ENCODE results near the gene UBE2G2. TPM values are rescaled to one million over a fixed set of nuclear protein-coding genes. Genes with fewer than 3 reads are reported as not detected.

The UBE2G2 gene
- total RNA-seq, 1 donor from 2014 or later = 111 TPM

GRCh38 chr21:44763451-44764318, 37.9 kb downstream of the UBE2G2 start:
- no peak for TF ChIP-seq CTCF (conservative IDR thresholded peaks at IDR 0.05)
- Mint-ChIP-seq H3K27ac (ENCODE audit: unreplicated experiment) (no peak overlapping the region), H3K9me3 (no peaks in the 10 kb centered on the region), H3K27me3 (ENCODE audit: low read depth) (no peaks in the 10 kb centered on the region), H3K4me1 (peaks cover 5% of the 10 kb centered on the region), H3K36me3 (ENCODE audit: low read depth) (peaks cover 2% of the 10 kb centered on the region), H3K4me3 (no peak overlapping the region)
- DNase-seq (ENCODE audit: low read depth, low spot score) = no peak

- Mint-ChIP-seq H3K27ac (ENCODE audit: unreplicated experiment) (no peak overlapping the region), H3K27me3 (ENCODE audit: low read depth) (no peaks in the 10 kb centered on the region), H3K9me3 (no peaks in the 10 kb centered on the region), H3K4me3 (no peak overlapping the region), H3K36me3 (ENCODE audit: low read depth) (peaks cover 2% of the 10 kb centered on the region), H3K4me1 (no peaks in the 10 kb centered on the region)
- TF ChIP-seq CTCF (conservative IDR thresholded peaks at IDR 0.05) = no peak
- no peak for DNase-seq (ENCODE audit: low read depth, low spot score)
Measured at GRCh38 chr21:44763050-44763378, 38.6 kb downstream of the UBE2G2 start.

- no peak for TF ChIP-seq CTCF (conservative IDR thresholded peaks at IDR 0.05)
- Mint-ChIP-seq H3K27ac (ENCODE audit: unreplicated experiment) (no peak overlapping the region), H3K27me3 (ENCODE audit: low read depth) (no peaks in the 10 kb centered on the region), H3K4me1 (no peaks in the 10 kb centered on the region), H3K36me3 (ENCODE audit: low read depth) (peaks cover 2% of the 10 kb centered on the region), H3K4me3 (no peak overlapping the region), H3K9me3 (no peaks in the 10 kb centered on the region)
- DNase-seq (ENCODE audit: low read depth, low spot score) = no peak
Measured at GRCh38 chr21:44762221-44763049, 39.2 kb downstream of the UBE2G2 start.

GRCh38 chr21:44761747-44762208, 39.8 kb downstream of the UBE2G2 start:
- TF ChIP-seq CTCF (conservative IDR thresholded peaks at IDR 0.05) = no peak
- no peaks in the 10 kb centered on the region for H3K9me3 Mint-ChIP-seq
- no peak for DNase-seq (ENCODE audit: low read depth, low spot score)
- peaks cover 2% of the 10 kb centered on the region for H3K36me3 Mint-ChIP-seq (ENCODE audit: low read depth)
- H3K4me3 Mint-ChIP-seq = no peak overlapping the region
- H3K27me3 Mint-ChIP-seq (ENCODE audit: low read depth) = no peaks in the 10 kb centered on the region
- H3K4me1 Mint-ChIP-seq = no peaks in the 10 kb centered on the region
- no peak overlapping the region for H3K27ac Mint-ChIP-seq (ENCODE audit: unreplicated experiment)

GRCh38 chr21:44761011-44761729, 40.5 kb downstream of the UBE2G2 start:
- DNase-seq (ENCODE audit: low read depth, low spot score) = no peak
- H3K4me3 Mint-ChIP-seq = no peak overlapping the region
- H3K4me1 Mint-ChIP-seq = no peaks in the 10 kb centered on the region
- H3K9me3 Mint-ChIP-seq = no peaks in the 10 kb centered on the region
- peaks cover 2% of the 10 kb centered on the region for H3K36me3 Mint-ChIP-seq (ENCODE audit: low read depth)
- TF ChIP-seq CTCF (conservative IDR thresholded peaks at IDR 0.05) = peak; percentile 55
- no peaks in the 10 kb centered on the region for H3K27me3 Mint-ChIP-seq (ENCODE audit: low read depth)
- H3K27ac Mint-ChIP-seq (ENCODE audit: unreplicated experiment) = no peak overlapping the region
